GM18868 (cell line): ENCODE data around the gene PCBP3.
"Not testable (repeated sequence)": the region's sequence is repeated elsewhere in the genome, so short reads cannot be mapped to it uniquely, and the experiment has no call there.

ENCODE experiments used
- ATAC-seq: cut with Tn5 transposase; IDR thresholded peaks from one replicate; pipeline ENCODE4 v1.9.1; 2021; ENCODE audit warnings: mild to moderate bottlenecking, moderate library complexity; ENCODE audit not compliant: unreplicated experiment

Gene PCBP3

DNA sequence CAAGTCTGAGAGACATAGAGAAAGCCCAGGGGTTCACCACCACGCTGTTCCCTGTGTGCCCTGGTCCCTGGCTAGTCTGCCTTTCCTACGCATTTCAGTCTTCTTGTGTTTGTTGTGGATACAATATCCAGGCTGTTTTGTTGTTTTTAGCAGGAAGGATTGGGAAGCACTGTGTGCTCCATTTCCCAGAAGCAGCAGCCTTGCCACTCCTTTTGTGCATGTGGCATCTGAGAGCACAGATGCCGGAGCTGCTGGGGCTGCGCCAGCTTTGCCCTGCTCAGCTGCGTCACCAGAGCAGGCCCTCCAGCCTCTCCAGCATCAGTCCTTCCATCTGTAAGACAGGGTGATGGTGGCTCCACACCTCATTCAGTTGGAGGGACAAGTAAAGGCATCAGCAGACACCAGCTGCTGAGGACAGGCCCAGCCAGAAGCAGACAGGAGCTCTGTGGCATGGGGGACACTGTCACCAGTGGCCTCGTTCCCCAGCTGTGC lies 243.6 kb downstream of the PCBP3 start:
- ATAC-seq, result no peak

DNA sequence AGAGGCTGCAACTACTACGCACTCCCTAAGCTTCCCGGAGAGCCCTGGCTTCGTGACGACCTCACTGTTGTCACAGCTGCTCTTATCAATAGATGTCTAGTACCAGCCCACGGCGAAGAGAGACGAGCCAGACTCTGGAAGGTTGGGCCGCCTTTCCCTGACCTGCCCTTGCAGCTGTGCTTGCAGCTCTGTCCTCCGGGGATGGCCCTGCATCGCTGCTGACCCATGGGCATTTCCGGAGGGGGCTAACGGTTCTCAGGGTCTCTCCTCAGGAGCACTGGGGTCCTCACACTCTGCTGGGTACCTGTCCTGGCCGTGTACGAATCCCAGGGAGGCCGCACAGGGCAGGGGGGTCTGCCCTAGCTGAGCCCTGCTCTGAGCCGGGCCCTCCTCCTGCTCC lies 244.3 kb downstream of the PCBP3 start:
- no peak for ATAC-seq

DNA sequence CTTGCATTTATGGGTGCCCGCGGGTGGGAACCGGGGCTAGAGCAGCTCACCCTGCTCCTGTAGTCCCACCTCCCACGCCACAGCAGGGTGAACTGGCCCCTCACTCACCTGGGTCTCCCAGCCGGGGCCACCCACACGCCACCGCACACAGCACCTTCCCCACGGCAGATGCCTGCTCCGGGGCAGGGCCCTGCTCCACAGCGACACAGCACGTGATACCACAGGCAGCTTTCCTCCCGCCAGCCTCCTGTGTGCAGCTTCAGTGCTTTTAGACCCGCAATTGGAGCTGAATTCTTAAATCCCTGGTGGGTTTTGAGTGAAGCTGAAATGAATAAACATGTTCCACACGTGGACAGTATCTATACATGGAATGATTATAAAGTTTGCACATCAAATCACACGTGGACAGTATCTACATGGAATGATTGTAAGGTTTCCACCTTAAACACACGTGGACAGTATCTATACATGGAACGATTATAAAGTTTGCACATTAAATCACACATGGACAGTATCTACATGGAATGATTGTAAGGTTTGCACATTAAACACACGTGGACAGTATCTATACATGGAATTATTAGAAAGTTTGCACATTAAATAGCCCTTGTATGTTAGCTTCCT lies 245.0 kb downstream of the PCBP3 start:
- ATAC-seq, result no peak

DNA sequence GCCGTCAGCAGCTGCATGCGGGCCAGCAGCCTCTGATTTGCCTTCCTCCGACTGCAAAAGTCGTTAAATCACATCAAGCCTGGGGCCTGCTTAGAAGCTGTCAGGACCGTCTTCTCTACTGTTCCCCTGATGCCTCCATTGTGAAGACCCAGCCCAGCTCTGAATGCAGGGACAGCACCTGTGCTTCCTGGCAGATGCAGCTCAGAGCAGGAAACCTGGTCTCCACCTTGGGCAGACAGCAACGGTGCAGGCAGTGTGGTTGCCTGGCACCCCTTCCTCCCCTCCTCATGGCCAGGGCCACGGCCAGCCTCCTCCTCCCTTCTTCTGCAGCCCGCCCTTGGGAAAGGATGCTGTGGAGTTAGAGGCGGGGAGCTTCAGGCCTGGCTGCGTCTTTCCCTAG lies 245.7 kb downstream of the PCBP3 start:
- ATAC-seq, result no peak

DNA sequence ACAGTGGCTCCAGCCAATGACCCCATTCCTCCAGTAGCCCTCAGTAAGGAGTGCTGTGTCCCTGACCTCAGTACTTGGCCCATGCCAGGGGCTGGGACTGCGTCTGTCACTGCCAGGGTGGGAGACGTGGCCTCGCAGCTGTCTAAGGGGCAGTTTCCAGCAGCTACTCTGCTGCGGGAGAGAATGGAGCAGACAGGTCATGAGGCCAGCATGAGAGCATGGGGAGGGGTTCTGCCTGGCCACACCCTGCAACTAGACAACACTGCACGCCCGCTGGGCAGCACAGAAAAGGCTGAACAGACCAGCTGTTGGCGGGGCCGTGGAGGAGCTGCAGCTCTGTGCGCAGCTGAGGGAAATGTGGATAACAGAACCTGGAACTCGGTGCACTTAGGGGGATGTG lies 246.4 kb downstream of the PCBP3 start:
- ATAC-seq, result no peak

DNA sequence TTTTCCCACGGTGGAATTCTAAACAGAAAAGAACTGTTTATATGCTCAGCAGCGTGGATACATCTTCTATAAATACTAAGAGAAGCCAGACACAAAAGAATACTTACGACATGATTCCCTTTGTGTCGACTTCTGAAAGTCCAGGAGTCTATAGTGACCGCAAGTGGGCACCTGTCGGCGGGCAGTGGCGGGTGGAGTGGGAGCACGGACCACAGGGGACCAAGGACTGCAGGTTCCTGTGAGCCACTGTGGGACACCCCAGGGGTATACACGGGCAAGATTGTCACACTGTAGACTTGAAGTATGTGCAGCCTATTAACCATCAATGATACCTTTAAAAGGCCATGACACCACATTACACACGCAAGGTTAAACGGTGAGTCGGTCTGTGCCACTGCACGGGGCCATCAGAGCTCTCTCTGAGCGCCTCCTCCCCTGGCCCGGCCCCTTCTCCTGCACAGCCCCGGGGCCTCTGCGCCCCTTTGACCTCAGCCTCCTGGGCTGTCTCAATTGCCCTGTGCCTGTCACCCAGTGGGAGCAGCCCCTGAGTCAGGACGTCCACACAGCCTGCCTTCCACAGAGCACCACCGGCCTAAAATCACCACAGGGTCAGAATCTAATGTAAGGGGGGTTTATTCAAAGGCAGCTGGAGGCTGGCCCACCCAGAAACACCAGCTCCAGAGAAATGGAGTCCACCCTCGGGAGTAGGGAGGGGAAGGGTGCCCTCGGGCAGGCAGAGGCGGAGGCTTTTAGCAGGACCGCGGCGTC lies 248.0 kb downstream of the PCBP3 start:
- no peak for ATAC-seq

DNA sequence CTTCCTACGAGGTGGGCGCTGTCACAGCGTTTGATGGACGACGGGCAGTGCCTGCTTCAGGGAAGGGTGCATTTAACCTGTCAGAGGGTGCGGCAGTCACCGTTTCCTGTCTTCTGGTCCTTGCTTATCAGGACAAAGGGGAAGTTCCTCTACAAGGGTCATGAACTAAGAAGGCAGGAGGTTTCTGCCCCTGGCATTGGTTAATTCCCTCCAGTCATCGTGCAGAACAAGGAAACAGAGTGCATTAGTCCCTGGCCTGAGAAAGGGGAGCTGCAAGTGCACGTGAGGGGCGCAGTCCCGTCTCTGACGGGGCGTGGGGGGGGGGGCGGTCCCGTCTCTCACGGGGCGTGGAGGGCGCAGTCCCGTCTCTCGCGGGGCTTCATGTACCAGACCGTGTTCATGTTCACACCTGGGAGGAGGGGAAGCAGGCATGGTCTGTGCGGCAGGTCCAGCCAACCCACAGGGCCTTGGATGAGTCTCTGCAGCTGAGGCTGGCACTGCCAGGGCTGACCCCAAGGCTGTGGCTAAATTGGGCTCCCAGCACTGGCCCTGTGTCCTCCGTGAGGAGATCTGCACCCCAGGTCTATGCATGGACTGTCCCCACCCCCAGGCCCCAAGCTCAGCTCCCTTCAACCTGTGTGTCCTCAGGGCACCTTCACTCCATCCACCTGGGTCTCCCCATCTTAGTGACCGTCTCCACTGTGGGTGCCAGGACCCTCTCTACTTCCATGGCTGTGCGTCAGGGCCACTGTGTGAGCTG lies 248.8 kb downstream of the PCBP3 start:
- ATAC-seq, result no peak

DNA sequence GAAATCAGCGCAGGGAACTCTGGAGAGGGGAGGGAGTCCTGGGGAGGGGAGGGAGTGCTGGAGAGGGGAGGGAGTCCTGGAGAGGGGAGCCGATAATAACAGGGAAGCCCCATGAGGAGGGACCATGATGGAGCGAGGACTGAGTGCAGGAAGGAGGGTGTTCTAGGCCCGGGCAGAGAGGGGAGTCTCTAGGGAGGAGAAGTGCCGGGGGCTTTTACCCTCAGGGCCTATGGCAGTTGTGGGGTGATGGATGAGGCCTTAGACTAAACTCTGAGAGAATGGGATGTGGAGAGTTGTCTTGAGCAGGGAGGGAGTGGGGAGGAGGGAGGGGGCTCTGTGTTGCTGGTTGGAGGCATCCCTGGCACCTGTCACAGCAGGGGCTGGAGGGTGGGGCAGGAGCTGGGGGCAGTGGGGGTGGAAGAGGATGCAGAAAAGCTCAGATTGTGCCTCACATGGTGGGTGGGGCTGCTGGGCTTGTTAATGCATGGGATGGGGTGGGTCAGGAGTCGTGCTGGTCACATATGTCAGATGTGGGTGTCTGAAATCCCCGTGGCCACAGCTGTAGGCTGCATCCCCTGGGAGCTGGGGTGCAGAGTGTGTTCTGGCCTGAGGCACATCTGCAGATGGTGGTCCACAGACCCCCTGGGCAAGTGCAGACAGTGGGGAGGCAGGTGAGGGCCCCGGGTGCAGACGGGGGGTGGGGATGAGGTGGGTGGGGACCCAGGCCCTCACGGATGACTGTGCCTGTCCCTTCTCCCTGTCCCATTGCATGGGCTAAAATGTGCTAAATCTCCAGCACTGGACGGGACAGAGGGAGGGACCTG lies 249.6 kb downstream of the PCBP3 start:
- ATAC-seq, result no peak

DNA sequence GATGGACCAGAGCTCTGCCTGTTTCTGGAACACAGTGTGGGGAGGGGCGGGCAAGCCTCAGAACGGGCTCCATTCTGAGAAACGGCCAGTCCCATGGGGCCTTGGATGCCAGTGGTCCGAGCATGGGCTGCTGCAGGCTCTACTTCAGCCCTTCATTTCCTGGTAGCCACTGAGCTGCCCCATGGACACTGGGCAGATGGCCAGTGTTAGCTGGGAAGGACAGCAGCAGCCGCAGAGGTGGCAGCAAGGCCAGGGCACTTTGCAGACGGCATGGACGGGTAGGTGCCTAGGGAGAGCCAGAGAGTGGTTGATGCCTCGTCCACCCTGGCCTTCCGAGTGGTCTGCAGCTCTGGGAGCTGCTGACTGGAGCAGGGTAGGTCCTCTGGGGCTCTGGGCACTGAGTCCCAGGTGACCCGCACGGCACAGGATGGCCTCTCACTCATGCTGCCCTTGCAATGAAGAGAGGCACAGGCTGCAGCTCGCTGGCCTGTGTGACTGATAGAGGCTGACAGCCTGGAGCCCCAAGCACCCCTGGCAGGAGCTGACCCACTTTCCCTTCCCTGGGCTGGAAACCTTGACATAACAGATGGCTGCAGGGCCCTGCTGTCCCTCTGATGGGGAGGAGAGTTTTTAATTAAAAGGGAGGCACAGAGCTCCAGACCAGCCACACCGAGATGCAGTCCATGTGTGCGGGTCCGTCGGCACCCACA lies 250.4 kb downstream of the PCBP3 start:
- no peak for ATAC-seq

DNA sequence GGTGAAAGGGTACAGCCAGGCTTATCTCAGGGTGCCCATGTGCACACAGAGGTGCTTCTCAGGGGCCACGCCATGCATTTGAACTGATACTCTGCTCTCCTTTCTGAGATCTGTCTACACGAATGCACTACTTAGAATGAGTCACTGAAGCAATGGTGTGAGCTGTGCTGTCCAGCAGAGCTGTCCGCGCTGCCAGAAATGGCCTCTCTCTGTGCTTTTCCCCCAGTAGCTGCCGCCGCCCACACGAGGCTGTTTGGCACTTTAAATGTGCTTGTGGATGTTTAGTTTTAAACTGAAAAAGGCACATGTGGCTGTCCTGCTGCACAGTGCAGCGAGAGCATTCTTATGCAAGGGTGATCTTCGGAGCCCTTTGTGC lies 250.9 kb downstream of the PCBP3 start:
- ATAC-seq, result no peak

DNA sequence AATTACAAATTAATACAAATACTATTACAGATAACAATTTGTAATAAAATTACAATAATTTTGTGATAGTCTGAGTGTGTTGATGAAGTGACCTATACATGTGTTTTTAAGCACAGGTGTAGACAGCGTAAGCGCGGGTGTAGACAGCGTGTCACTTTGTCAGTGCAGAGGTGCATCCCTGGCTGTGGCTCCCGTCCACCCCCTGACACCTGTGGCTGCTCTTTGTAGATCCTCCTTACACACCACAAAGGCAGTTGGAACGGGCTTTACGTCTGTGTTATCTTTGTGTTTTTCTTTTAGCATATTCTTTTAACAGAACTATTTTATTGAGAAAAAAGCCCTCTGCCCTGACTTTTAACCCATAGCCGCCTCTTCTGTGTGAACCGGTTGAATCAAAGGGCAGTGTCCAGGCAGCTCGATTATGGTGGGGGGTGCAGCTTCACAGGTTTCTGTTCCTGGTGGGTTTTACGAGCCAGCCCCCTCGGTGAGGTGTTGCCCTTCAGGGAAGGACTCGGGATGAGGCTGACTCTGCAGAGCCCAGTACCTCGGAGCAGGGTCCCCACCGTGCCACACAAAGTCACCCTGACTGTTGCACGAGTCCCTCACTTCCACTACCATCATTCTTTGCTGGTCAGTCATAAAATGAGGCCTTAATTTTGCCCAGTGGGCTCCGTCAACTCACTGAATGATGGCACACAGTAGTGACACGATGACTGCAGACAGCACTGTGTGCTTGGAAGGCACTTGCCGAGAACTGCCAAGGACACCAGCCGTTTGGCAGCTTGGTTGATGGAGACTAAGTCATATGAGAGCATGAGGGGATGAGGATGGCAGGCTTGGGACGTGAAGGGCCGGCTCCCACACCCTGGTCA lies 251.6 kb downstream of the PCBP3 start:
- ATAC-seq, result no peak

DNA sequence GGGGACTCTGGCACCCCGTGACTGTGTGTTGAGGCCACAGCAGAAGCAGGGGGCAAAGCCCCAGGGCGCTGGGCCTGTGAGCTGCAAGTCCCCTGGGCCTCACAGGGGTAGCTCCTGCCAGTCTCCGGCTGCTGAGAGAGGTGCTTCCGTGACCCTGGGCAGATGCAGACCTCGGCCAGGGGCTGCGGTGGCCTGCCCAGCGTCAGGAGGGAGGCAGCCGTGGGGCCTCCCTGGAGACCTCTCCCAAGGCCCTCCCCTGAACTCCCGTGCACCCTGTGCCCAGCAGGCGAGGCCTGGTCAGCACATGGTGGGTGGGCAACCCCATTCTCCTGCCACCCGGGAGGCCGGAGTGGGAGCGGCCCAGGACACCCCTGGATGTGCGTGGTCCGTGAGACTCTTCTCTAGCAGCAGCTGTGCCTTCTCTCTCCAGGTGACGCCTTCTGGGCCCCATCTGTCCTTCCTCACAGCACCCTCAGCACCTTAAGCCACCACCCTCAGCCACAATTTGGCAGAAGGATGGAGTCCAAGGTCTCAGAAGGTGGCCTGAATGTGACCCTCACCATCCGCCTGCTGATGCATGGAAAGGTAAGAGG lies 252.3 kb downstream of the PCBP3 start:
- no peak for ATAC-seq

DNA sequence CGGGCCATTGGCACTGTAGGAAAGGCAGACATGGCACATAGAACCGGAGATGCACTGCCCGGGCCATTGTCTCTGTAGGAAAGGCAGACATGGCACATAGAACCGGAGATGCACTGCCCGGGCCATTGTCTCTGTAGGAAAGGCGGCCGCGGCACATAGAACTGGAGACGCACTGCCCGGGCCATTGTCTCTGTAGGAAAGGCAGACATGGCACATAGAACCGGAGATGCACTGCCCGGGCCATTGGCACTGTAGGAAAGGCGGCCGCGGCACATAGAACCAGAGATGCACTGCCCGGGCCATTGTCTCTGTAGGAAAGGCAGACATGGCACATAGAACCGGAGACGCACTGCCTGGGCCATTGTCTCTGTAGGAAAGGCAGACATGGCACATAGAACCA lies 252.9 kb downstream of the PCBP3 start:
- ATAC-seq, result not testable (repeated sequence)

DNA sequence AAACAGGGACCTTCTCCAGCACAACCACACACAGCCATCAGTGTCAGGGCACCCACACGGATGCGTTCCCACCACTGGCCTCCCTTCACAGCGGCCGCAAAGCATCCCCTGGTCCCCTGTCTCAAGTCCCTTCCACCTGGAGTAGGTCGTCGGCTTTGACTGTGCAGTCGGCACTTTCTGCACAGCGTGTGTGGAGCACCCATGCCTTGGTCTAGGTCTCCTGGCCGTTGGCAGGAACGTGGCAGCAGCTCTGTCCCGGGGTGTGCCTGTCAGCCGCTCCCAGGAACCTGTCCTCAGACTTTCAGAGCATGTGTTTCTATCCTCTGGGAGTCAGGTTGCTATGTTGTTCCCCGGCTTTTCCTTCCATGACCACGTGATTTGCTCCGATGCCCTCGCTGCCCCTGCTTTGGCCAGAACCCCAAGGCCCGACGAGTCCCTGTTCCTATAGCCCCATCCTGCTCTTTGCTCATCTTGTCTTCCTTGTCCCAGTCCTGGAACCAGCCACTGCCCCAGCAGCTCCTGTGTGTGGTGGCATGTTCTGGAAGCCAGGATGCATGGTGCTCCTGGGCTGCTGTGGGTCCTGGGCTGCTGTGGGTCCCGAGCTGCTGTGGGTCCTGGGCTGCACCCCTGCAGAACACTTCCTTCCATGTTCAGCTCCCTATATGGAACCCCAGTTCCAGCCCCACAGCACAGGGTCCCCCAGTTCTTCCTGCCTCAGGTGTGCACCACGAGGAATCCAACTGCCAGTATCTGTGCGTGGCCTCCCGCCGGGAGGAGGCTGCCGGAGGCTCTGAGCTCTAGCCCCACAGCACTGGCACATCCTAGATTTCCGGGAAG lies 253.9 kb downstream of the PCBP3 start:
- no peak for ATAC-seq

DNA sequence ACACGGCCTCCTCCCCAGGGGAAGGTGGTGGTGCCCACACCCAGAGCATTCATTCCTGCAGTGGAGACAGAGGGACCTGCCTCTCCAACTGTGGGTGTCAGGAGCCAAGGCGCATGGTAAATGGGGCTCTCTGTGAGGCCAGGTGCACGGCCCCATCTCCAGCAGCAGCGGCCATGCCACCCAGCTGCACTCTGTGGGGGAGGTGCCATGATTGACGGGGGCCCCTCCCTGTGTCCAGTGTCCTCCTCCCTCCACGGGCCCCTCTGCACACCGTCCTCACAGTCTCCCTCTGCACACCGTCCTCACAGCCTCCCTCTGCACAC lies 254.5 kb downstream of the PCBP3 start:
- no peak for ATAC-seq

DNA sequence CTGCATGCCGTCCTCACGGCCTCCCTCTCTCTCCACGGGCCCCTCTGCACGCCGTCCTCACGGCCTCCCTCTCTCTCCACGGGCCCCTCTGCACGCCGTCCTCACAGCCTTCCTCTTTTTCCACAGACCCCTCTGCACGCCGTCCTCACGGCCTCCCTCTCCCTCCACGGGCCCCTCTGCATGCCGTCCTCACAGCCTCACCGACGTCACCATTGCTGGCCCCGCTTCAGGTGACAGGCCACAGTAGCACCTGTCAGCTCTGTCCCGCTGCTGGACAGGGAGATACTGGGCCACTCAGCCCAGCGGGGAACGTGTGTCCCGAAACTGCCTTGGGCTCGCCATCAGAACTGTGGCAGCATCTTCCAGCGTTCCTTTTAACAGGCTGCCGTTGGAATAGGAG lies 255.3 kb downstream of the PCBP3 start:
- no peak for ATAC-seq

DNA sequence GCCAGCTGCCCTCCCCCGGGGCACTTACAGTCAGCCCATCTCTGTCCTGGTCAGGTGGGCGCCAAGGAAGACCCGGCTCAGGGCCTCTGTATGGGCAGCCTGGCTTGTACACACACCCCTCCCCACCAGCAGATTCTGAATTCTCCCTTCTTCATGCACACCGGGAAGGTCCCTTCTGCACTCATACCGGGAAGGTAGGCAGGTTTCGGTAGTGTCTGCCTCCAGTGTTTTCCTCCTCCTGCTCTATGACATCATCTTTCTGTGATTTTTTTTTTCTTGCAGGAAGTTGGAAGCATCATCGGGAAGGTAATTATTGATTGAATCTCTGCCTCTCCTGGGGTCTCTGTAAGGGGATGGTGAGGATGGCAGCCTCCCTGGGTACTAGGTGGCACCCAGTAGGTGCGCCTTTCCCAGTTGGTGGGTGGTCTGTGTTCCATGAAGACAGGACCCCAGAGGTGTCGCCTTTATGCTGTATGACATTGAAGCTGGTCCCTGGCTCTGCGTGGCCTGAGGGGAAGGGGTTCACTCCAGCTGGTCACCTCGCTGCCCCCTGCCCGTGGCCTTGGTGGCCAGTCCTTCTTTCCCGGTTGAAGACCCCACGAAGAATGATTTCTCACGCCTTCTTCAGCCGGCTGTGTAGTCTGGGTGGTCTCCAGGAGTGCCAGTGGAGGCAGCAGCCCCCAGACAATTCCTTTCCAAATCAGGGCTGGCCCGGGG lies 255.9 kb downstream of the PCBP3 start:
- no peak for ATAC-seq
